Right lobe of liver (tissue), 6 donors: ENCODE results near the gene BMPER. TPM values are rescaled to one million over a fixed set of nuclear protein-coding genes. Genes with fewer than 3 reads are reported as not detected.

ENCODE experiments used
- ATAC-seq, 4 donors: fragments of 200-7000 bp; cut with Tn5 transposase; one replicate each; pipeline ENCODE4 v1.9.1; 2020; ENCODE audit warnings: mild to moderate bottlenecking in 4 of 4, moderate library complexity in 4 of 4
- DNase-seq, 3 donors: peaks; one replicate each; pipeline ENCODE4 v3.0.0-alpha.2; 2020
- H3K27ac ChIP-seq, 3 donors: fragments of 200-600 bp; one replicate each; pipeline ENCODE4 v1.8.0; 2022
- H3K27me3 ChIP-seq, 2 donors: fragments of 200-600 bp; one replicate each; pipeline ENCODE4 v1.8.0; 2022
- H3K36me3 ChIP-seq, 4 donors: fragments of 200-600 bp; sonication (generic) in 1 of 4; one replicate each; pipeline versions ENCODE4 v1.5.1 to v1.8.0; 2017 to 2022; ENCODE audit warnings: control low read depth in 1 of 4
- H3K4me1 ChIP-seq, 4 donors: fragments of 200-600 bp; sonication (generic) in 1 of 4; one replicate each; pipeline versions ENCODE4 v1.5.1 to v1.8.0; 2017 to 2022; ENCODE audit warnings: control low read depth in 1 of 4
- H3K4me3 ChIP-seq, 3 donors: fragments of 200-600 bp; one replicate each; pipeline ENCODE4 v1.8.0; 2022
- H3K9me3 ChIP-seq, 4 donors: fragments of 200-600 bp; sonication (generic) in 1 of 4; one replicate each; pipeline versions ENCODE4 v1.5.1 to v1.8.0; 2017 to 2022; ENCODE audit warnings: control low read depth in 1 of 4
- POLR2A ChIP-seq: fragments of 450-650 bp; IDR thresholded peaks from one replicate; pipeline ENCODE4 v1.6.1; 2017; ENCODE audit warnings: antibody characterized with exemption, mild to moderate bottlenecking
- WGBS: methylation state at CpG from one replicate; pipeline ENCODE4 v1.1.6; 2018; ENCODE audit warnings: low coverage, low lambda C conversion rate; ENCODE audit not compliant: insufficient coverage; ENCODE audit errors: missing lambda C conversion rate; 5-methylcytosine and 5-hydroxymethylcytosine counted together
- intact Hi-C, 2 donors: fragments of 100-400 bp; cut with DNase I; formaldehyde crosslinking; loops; one replicate each; pipeline versions ENCODE4 v1.11.2 to v1.14.1; 2022
- total RNA-seq, 6 experiments: library from RNA; depleted of rRNA in 2 of 6; stranded (reverse); fragments of >200 nt in 2 of 6; fragmentation: NEBNext Ultra II Directional in 3 of 6; extraction: Animal tissue kit (Norgen Biotek cat#: 25700) in 3 of 6; gene quantifications; one replicate each; pipeline versions ENCODE4 v1.1.0 to v1.2.4, GENCODE V29; 2016 to 2023
- TF ChIP-seq, protein P1 (sequence below), 4 donors: fragments of 200-600 bp in 3 of 4; fragments of 450-650 bp in 1 of 4; IDR thresholded peaks; one replicate each; pipeline versions ENCODE4 v1.5.1 to v1.8.0; 2016 to 2022; ENCODE audit warnings: antibody characterized with exemption in 4 of 4, mild to moderate bottlenecking in 2 of 4
- donor health status: DM: no; HTN: yes; CAD: no.
- donor health status: DM: no; HTN: no; CAD: no.
- donor health status: DM: no; HTN: no; CAD: no.
- donor health status: DM: no; HTN: yes; CAD: no.
- donor health status: DM: no; HTN: yes; CAD: no.

Gene BMPER
- total RNA-seq, 6 experiments from 2014 or later, result 5.8 to 17.1 (median 10.4) TPM

DNA sequence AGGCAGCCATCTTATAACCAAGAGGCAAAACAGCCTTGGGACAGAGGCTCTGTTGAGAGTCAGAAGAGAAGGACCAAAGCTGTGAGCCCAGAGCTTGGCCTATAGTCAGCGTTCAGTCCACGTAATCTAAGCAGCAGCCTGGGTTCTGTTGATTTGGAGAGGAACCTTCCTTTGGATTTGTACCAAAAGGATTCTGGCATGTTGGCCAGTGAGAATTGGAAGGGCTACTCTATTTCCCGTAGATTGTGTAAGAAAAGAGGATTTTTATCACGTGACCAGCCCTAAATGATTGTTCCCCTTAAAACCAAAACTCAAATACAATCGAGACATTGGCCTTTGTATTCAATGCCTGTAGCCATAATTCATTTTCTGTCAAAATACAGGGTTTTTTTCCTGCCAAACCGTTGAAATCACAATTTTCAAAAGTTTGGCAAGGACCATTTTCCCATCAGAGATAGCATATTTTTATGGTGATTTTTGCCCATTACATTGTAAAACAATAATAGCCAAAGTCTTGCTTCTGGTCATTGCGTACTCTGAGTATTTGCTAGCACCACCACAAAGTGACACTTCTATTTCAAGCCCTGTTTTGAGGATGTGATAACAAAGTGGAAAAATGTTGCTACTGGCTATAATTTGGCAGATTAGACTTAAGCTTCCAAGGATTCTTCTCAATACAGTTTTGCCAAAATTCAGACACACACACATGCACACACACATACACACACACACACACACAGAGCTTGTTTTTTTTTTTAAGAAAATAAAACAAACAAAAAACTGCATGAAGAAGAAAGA lies 23.1 kb upstream of the BMPER start:
- no peaks in the 10 kb centered on the region for H3K27me3 ChIP-seq
- WGBS, result 61% methylated on average over 7 of the region's 7 CpGs
- no peak overlapping the region for H3K27ac ChIP-seq
- H3K9me3 ChIP-seq, result no peaks in the 10 kb centered on the region
- H3K36me3 ChIP-seq, result no peaks in the 10 kb centered on the region
- no peak overlapping the region for H3K4me3 ChIP-seq
- DNase-seq (no peak), ATAC-seq (peak in 1 of 4 donors; percentile 18)
- no peaks in the 10 kb centered on the region for H3K4me1 ChIP-seq
- no peak for TF ChIP-seq POLR2A
- intact Hi-C loops, result no loop called here

DNA sequence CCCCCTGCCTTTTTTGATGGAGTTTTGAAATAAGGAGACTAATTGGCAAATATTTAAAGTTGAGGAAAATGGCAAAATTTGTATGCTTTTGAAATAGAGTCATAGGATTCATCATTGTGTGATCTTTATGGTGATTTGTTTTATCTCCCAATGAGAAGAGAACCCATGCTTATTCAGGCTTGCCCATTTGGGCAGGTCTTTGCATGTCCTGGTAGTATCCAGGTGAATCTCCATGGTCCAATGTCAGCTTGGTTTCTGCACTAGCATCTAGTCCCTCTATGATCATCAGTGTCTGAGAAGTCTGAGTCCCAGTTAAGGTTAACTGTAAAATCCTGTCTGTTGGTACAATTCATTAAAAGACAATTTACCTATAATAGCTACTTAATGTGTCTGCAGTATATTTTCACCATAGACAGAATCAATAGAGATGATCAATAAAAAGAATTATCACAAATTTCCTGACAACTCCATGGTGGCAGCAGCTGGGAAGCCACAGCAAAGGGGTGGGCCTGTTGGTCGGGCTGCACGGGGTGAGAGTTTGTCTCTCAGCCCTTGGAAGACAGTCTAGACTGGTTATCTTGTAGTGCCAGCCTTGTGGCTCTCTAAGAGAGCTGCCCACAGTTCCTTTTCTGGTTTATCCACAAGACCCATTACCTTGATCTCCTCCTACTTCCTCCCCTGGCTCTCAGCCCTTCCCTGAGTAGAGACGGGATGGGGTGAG lies 22.2 kb upstream of the BMPER start:
- no peak overlapping the region for H3K27ac ChIP-seq

DNA sequence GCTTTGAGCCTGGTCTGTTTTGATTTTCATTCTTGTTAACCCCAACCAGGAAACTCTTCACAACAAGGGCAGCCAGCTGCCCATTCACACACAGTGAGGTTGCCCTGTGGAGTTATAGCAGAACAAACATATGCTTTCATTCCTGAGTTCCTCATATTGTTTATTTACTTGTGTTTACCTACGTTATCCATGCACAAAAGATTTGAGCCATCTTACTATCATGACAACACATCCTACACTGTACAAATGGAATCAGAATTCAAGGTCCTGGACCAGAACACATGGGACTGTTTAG lies 21.7 kb upstream of the BMPER start:
- Histone ChIP-seq H3K27me3 (no peaks in the 10 kb centered on the region), H3K36me3 (no peaks in the 10 kb centered on the region), H3K4me3 (no peak overlapping the region), H3K27ac (no peak overlapping the region), H3K4me1 (no peaks in the 10 kb centered on the region), H3K9me3 (no peaks in the 10 kb centered on the region)
- intact Hi-C loops, result no loop called here
- TF ChIP-seq POLR2A, result no peak
- TF ChIP-seq, protein P1, sequence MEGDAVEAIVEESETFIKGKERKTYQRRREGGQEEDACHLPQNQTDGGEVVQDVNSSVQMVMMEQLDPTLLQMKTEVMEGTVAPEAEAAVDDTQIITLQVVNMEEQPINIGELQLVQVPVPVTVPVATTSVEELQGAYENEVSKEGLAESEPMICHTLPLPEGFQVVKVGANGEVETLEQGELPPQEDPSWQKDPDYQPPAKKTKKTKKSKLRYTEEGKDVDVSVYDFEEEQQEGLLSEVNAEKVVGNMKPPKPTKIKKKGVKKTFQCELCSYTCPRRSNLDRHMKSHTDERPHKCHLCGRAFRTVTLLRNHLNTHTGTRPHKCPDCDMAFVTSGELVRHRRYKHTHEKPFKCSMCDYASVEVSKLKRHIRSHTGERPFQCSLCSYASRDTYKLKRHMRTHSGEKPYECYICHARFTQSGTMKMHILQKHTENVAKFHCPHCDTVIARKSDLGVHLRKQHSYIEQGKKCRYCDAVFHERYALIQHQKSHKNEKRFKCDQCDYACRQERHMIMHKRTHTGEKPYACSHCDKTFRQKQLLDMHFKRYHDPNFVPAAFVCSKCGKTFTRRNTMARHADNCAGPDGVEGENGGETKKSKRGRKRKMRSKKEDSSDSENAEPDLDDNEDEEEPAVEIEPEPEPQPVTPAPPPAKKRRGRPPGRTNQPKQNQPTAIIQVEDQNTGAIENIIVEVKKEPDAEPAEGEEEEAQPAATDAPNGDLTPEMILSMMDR (IDR thresholded peaks at IDR 0.05), result no peak
- no peak for DNase-seq
- 14% methylated on average over 1 of the region's 1 CpG for WGBS
- no peak for ATAC-seq

More for the DNA sequence above, 22.2 kb upstream of the BMPER start:
- H3K27me3 ChIP-seq, result no peaks in the 10 kb centered on the region
- no peak overlapping the region for H3K4me3 ChIP-seq
- WGBS, result 55% methylated on average over 3 of the region's 3 CpGs
- H3K9me3 ChIP-seq, result no peaks in the 10 kb centered on the region
- TF ChIP-seq POLR2A, result no peak
- TF ChIP-seq, protein P1 (IDR thresholded peaks at IDR 0.05), result no peak
- H3K4me1 ChIP-seq, result no peaks in the 10 kb centered on the region
- intact Hi-C loops, result no loop called here
- ATAC-seq (no peak), DNase-seq (no peak)
- no peaks in the 10 kb centered on the region for H3K36me3 ChIP-seq

- ATAC-seq, result no peak
- Histone ChIP-seq H3K4me1 (no peaks in the 10 kb centered on the region), H3K9me3 (no peaks in the 10 kb centered on the region), H3K36me3 (no peaks in the 10 kb centered on the region), H3K4me3 (no peak overlapping the region), H3K27me3 (no peaks in the 10 kb centered on the region), H3K27ac (no peak overlapping the region)
- WGBS, result 58% methylated on average over 4 of the region's 4 CpGs
- intact Hi-C loops, result no loop called here
- TF ChIP-seq, protein P1 (IDR thresholded peaks at IDR 0.05), result no peak
- no peak for TF ChIP-seq POLR2A
- no peak for DNase-seq
These were observed 19.8 kb upstream of the BMPER start for GRCh38 chr7:33885290-33886148.
